DMS53 treated with DMSO at 0.1 percent for 48 hours (cell line): Measurements from ENCODE around the gene GPR176.

Experiments
- DNase-seq: peaks from one replicate; lab custom pipeline; 2025; ENCODE audit not compliant: unreplicated experiment; lab: John Stamatoyannopoulos, UW

The GPR176 gene

DNA sequence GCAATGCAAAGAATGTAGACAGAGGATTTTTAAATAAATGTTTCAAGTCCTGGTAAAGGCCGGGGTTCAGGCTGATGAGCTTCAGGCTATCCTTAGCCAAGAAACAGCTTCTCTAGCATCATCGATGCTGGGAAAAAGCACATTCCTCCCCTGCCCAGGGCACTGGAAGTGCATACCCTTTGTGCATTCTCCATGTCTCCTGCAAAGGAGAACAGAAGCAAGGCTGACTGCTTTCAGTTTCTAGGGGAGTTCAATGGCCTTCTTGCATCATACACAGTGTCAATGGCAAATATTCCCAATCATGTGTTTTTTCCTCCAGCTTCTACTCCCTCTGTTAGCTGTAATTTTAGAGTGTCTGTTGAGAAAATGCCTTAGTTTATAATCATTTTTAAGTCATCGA, 59.9 kb downstream of the GPR176 start:
- DNase-seq: no peak

GRCh38 chr15:39859636-39860035, 60.4 kb downstream of the GPR176 start:
- DNase-seq: no peak

GRCh38 chr15:39857132-39857531, 62.9 kb downstream of the GPR176 start:
- no peak for DNase-seq

DNA sequence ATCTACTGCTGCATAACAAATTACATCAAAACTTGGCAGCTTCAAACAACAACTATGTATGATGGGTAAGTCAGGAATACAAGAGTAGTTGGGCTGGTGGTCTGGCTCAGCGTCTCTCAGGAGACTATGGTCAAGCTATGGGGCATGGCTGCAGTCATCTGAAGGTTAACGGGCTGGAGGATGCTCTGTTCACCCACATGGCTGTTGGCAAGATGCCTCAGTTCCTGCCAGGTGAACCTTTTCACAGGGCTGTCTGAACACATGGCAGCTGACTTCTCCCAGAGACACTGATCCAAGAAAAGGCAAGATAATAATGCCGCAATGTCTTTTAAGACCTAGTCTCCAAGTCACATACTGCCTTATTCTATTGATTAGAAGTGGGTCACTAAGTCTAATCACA, 63.7 kb downstream of the GPR176 start:
- no peak for DNase-seq

DNA sequence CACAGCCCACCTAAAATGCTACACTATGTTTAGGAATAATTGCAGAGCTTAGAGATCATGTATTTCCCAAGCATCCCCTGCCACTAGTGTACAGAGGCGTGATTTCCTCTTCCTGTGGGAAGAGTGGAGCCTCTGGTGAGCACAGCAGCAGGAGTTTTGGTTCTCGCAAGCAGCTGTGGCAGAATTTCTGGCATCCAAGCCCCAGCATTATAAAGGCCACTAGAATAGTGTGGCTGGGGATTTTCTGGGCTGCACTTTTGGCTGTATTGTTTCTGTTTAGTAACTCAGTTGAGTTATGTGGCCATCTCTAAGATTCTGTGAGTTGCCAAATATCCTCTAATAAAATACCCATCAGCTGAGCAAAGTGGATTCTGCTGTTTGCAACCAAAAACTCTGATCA, 64.7 kb downstream of the GPR176 start:
- DNase-seq: no peak

GRCh38 chr15:39854161-39854560, 65.9 kb downstream of the GPR176 start:
- no peak for DNase-seq

GRCh38 chr15:39852250-39852649, 67.8 kb downstream of the GPR176 start:
- DNase-seq: no peak

- DNase-seq: no peak
Observed at GRCh38 chr15:39851500-39852092, 68.5 kb downstream of the GPR176 start.

DNA sequence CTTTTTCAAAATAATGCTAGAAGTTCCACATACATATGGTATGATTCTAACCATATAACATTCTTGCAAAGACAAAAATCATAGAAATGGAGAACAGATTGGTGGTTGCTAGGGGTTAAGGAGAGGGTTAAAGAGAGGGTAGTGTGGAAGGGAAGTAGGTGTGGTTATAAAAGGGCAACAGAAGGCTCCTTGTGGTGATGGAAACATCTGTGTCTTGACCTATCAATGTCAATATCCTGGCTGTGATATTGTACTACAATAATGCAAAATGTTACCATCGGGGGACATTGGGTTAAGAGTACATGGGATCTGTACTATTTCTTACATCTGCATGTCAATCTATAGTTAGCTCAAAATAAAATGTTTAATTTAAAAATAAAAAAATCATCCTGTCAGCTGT, 69.6 kb downstream of the GPR176 start:
- no peak for DNase-seq

DNA sequence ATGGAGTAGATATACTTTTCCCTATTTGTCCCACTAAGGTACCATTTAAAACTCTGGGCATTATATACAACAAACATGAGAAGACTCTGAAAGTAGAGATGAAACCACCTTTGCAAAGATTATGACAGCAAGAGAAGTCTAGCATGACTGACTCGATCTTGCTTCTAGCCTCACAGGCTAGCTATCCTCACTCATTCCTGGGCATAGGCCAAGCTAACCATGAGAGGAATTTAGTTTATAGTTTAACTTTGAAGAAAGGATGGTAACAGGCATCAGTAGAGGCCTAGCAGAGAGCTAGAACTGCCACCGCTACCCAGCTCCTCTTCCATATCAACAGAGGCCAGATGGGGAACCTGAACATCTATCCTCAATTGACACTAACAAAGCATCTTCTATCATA, 74.0 kb downstream of the GPR176 start:
- DNase-seq: no peak

- no peak for DNase-seq
Observed at GRCh38 chr15:39845582-39845981, 74.5 kb downstream of the GPR176 start.

DNA sequence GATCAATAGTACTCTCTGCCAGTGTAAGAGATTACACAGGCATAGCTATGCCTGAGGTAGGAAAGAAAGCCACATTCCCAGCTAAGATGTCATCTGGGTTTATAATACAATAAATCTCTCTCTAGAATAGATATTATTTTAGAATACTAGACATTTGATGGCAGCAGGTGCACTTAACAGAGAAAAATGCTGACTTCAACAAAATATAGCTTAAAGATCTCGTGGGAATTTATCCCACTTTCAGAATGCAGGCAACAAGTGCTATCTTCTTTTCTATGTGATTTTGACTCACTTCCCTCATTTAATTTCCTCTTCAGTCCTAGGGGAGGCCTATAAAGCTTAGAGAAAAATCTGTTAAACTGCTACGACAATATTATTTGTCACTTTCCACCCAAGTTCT, 76.5 kb downstream of the GPR176 start:
- no peak for DNase-seq

GRCh38 chr15:39837454-39837853, 82.6 kb downstream of the GPR176 start:
- DNase-seq: no peak

DNA sequence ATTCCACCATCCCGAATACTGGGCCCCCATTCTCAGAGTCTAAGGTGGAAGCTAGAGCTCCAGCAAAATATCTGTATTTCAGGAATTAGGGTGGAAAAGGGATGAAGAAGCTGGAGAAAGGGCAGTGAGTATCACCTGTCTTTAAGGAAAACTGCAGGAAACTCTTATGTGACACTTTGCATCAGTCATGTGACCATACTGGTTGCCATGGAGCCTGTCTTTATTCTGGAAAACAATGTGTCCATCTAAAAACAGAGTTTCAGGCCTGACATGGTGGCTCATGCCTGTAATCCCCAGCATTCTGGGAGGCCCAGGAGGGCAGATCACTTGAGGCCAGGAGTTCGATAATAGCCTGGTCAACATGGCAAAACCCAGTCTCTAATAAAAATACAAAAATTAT, 84.5 kb downstream of the GPR176 start:
- DNase-seq: peak; percentile 3

DNA sequence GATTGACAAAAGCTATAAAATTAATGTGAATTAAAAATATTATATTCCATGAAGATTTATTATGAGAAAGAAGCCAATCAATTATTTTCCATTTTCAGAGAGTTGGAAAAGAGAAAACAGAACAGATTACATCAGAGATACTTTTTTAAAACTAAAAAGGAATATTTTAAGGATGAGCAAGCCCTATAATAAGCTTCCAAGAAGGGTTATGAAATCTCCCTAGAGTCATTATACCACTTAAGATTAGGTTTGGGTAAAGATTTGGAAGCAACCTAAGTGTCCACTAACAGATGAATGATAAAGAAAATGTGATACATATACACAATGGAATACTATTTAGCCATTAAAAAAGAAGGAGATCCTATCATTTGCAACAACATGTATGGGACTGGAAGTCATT, 85.8 kb downstream of the GPR176 start:
- DNase-seq: no peak

- no peak for DNase-seq
Observed at GRCh38 chr15:39833515-39833981, 86.5 kb downstream of the GPR176 start.

- DNase-seq: no peak
Observed at GRCh38 chr15:39830166-39830565, 89.9 kb downstream of the GPR176 start.

- no peak for DNase-seq
Observed at GRCh38 chr15:39828374-39828931, 91.6 kb downstream of the GPR176 start.

DNA sequence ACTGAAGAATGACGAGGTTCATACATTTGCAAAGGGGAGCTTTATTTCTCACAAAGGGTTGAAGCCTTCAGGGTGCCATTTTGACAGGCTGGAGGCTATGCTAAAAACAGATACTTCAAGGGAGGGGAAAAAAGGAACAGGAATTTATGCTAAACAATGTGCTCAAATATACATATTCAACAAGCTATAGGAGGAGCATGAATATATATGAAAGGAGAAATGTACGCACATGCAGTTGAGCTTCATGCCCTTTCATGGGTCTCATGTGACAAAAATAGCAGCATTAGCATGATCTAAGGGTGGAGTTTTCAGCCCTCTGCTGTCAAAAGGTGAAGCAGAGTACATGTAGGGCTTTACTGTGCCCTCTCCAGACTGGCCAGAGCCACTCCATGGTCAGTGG, 93.1 kb downstream of the GPR176 start:
- no peak for DNase-seq

DNA sequence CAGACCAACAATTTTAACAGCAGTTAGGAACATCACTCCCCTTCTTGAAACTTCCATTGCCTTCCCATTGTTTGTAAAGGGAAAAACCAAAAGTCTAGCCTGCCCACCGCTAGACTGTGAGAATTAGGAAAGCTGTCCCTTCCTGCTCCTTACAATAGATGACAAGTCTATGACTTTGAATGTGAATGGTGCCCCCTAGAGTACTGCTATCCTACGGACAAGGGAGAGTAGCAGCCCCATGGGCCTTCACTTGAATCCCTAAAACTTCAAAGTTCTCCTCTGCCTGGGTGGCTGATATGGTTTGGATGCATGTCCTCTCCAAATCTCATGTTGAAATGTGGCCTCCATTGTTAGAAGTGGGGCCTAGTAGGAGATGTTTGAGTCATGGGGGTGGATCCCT, 96.4 kb downstream of the GPR176 start:
- no peak for DNase-seq

- DNase-seq: no peak
Observed at GRCh38 chr15:39820050-39820602, 99.9 kb downstream of the GPR176 start.

DNA sequence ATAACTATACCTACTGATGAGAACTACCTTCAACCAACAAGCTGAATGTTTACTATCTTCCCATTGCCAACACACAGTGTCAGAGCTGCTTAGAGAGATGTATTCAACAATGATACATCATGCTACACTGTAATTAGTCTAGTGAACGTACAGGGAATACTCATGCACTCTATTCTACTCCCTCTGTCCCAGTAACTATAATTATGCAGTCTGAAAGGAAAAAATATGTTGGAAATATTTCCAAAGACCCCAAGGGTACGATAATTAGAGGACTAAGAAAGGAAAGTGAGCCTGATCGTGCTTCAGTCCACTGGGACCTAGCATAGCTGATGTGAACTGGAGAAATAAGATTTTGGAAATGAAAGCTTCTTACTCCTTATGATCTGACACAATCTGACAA, 100.5 kb downstream of the GPR176 start:
- DNase-seq: no peak

GRCh38 chr15:39817892-39818291, 102.2 kb downstream of the GPR176 start:
- no peak for DNase-seq
